HepG2 (cell line): ENCODE data around the gene TBC1D4.

ENCODE experiments used
- CTCF ChIP-seq: sonication (generic); formaldehyde crosslinking; IDR thresholded peaks from 2 replicates; pipeline ENCODE4 v1.5.0; 2020; ENCODE audit warnings: mild to moderate bottlenecking, missing genetic modification reagents, moderate library complexity
- ETS1 ChIP-seq: sonication (generic); formaldehyde crosslinking; IDR thresholded peaks from 2 replicates; pipeline ENCODE4 v1.4.0; 2020; ENCODE audit warnings: missing genetic modification reagents
- GABPA ChIP-seq, 2 experiments: IDR thresholded peaks; 2 replicates each; pipeline ENCODE4 v1.6.1; 2011 to 2016; ENCODE audit warnings: low read depth in 2 of 2, low read length in 1 of 2, missing biosample characterization in 1 of 2, missing genetic modification characterization in 1 of 2
- NR2F1 ChIP-seq, 2 experiments: fragments of 450-650 bp in 1 of 2; formaldehyde crosslinking in 1 of 2; IDR thresholded peaks; 2 replicates each; pipeline versions ENCODE4 v1.5.0 to v1.6.1; 2016 to 2020; ENCODE audit warnings: mild to moderate bottlenecking in 1 of 2, missing compliant biosample characterization in 1 of 2, missing genetic modification reagents in 1 of 2, moderate library complexity in 1 of 2
- POLR2AphosphoS2 ChIP-seq: IDR thresholded peaks from 2 replicates; pipeline ENCODE4 v1.6.1; 2011; ENCODE audit warnings: low read depth, low read length, improper control_type of control experiment
- RFX3 ChIP-seq: IDR thresholded peaks from 2 replicates; pipeline ENCODE4 v1.6.1; 2016; ENCODE audit warnings: missing biosample characterization, missing genetic modification reagents
- ZNF234 ChIP-seq: sonication (generic); formaldehyde crosslinking; conservative IDR thresholded peaks from 2 replicates; pipeline ENCODE4 v1.5.1; 2020; ENCODE audit warnings: mild to moderate bottlenecking, missing genetic modification reagents

GRCh38 chr13:75512253-75512652 is 30.3 kb upstream of the TBC1D4 start:
- no peak for TF ChIP-seq GABPA (IDR thresholded peaks at IDR 0.05; ENCODE audit: low read depth, low read length)
- TF ChIP-seq GABPA (CRISPR knock-in tag; IDR thresholded peaks at IDR 0.05; ENCODE audit: low read depth) = no peak
- no peak for TF ChIP-seq ETS1 (CRISPR knock-in tag)
- no peak for TF ChIP-seq CTCF (CRISPR knock-in tag)
- TF ChIP-seq POLR2AphosphoS2 = no peak
- no peak for TF ChIP-seq ZNF234 (CRISPR knock-in tag)
- no peak for TF ChIP-seq NR2F1 (CRISPR knock-in tag; IDR thresholded peaks at IDR 0.05)
- no peak for TF ChIP-seq RFX3
